Liver (tissue), 9 donors: ENCODE results near the gene ANP32B. TPM values are rescaled to one million over a fixed set of nuclear protein-coding genes. Genes with fewer than 3 reads are reported as not detected.

Experiments used
- DNase-seq: peaks from one replicate; pipeline ENCODE4 v3.0.0-alpha.2; 2017; ENCODE audit warnings: low spot score
- H3K27ac ChIP-seq, 2 donors: one replicate each; pipeline ENCODE4 v1.7.0; 2013; ENCODE audit warnings: inconsistent platforms in 2 of 2, low read length in 2 of 2, control low read depth in 1 of 2, low read depth in 1 of 2, mild to moderate bottlenecking in 1 of 2
- H3K27me3 ChIP-seq, 4 donors: one replicate each; pipeline versions ENCODE4 v1.6.1 to v1.7.0; 2013; ENCODE audit warnings: low read length in 3 of 4, inconsistent platforms in 1 of 4, mild to moderate bottlenecking in 1 of 4, moderate library complexity in 1 of 4; ENCODE audit not compliant: control insufficient read depth in 4 of 4, insufficient read depth in 4 of 4
- H3K36me3 ChIP-seq, 4 donors: one replicate each; pipeline versions ENCODE4 v1.6.1 to v1.7.0; 2013; ENCODE audit warnings: low read length in 3 of 4, mild to moderate bottlenecking in 3 of 4, low read depth in 1 of 4, moderate library complexity in 1 of 4; ENCODE audit not compliant: control insufficient read depth in 4 of 4, insufficient read depth in 3 of 4
- H3K4me1 ChIP-seq, 4 donors: one replicate each; pipeline versions ENCODE4 v1.6.1 to v1.7.0; 2013; ENCODE audit warnings: low read length in 3 of 4, mild to moderate bottlenecking in 3 of 4, moderate library complexity in 1 of 4; ENCODE audit not compliant: control insufficient read depth in 4 of 4, insufficient read depth in 4 of 4
- H3K4me3 ChIP-seq, 3 donors: one replicate each; pipeline versions ENCODE4 v1.6.1 to v1.7.0; 2013; ENCODE audit warnings: low read length in 3 of 3, control low read depth in 1 of 3, low read depth in 1 of 3, mild to moderate bottlenecking in 1 of 3
- H3K9ac ChIP-seq, 2 donors: one replicate each; pipeline ENCODE4 v1.7.0; 2013; ENCODE audit warnings: low read length in 2 of 2, mild to moderate bottlenecking in 2 of 2, moderate library complexity in 2 of 2, control low read depth in 1 of 2, low read depth in 1 of 2
- H3K9me3 ChIP-seq, 4 donors: one replicate each; pipeline versions ENCODE4 v1.6.1 to v1.7.0; 2013; ENCODE audit warnings: low read length in 3 of 4; ENCODE audit not compliant: control insufficient read depth in 4 of 4
- ATF3 ChIP-seq: IDR thresholded peaks from 2 replicates; pipeline ENCODE4 v1.6.1; 2016; ENCODE audit warnings: antibody characterized with exemption
- EGR1 ChIP-seq, 2 donors: IDR thresholded peaks; 2 replicates each; pipeline ENCODE4 v1.6.1; 2016 to 2018; ENCODE audit warnings: antibody characterized with exemption in 2 of 2, low read depth in 2 of 2
- FOXA1 ChIP-seq: IDR thresholded peaks from 2 replicates; pipeline ENCODE4 v1.6.1; 2016; ENCODE audit warnings: antibody characterized with exemption
- FOXA2 ChIP-seq: IDR thresholded peaks from 2 replicates; pipeline ENCODE4 v1.6.1; 2016; ENCODE audit warnings: antibody characterized with exemption
- GABPA ChIP-seq, 2 donors: IDR thresholded peaks in 1 of 2; conservative IDR thresholded peaks in 1 of 2; 2 replicates each; pipeline ENCODE4 v1.6.1; 2016; ENCODE audit warnings: antibody characterized with exemption in 2 of 2, mild to moderate bottlenecking in 1 of 2, moderate library complexity in 1 of 2
- HNF4A ChIP-seq, 2 donors: conservative IDR thresholded peaks; 2 replicates each; pipeline ENCODE4 v1.6.1; 2016; ENCODE audit warnings: antibody characterized with exemption in 2 of 2, mild to moderate bottlenecking in 2 of 2
- JUND ChIP-seq, 2 donors: IDR thresholded peaks; 2 replicates each; pipeline ENCODE4 v1.6.1; 2016; ENCODE audit warnings: antibody characterized with exemption in 2 of 2
- NR2F2 ChIP-seq: IDR thresholded peaks from 2 replicates; pipeline ENCODE4 v1.6.1; 2016; ENCODE audit warnings: antibody characterized with exemption
- RAD21 ChIP-seq, 2 donors: IDR thresholded peaks; 2 replicates each; pipeline ENCODE4 v1.6.1; 2016; ENCODE audit warnings: antibody characterized with exemption in 2 of 2, mild to moderate bottlenecking in 2 of 2
- REST ChIP-seq: IDR thresholded peaks from 2 replicates; pipeline ENCODE4 v1.6.1; 2016; ENCODE audit warnings: antibody characterized with exemption, mild to moderate bottlenecking
- RXRA ChIP-seq, 2 donors: IDR thresholded peaks; 2 replicates each; pipeline ENCODE4 v1.6.1; 2017 to 2018; ENCODE audit warnings: antibody characterized with exemption in 2 of 2, mild to moderate bottlenecking in 1 of 2
- SP1 ChIP-seq: IDR thresholded peaks from 2 replicates; pipeline ENCODE4 v1.6.1; 2018; ENCODE audit warnings: antibody characterized with exemption, mild to moderate bottlenecking
- TAF1 ChIP-seq: conservative IDR thresholded peaks from 2 replicates; pipeline ENCODE4 v1.6.1; 2016; ENCODE audit warnings: antibody characterized with exemption, mild to moderate bottlenecking
- WGBS: extraction: QIAGEN DNeasy Blood & Tissue Kit; methylation state at CpG from one replicate; pipeline ENCODE4 v1.1.7; 2013; 5-methylcytosine and 5-hydroxymethylcytosine counted together
- polyA plus RNA-seq, 2 donors: library from polyadenylated mRNA; stranded (reverse) in 1 of 2; unstranded in 1 of 2; fragments of 200-250 nt in 1 of 2; fragments of >200 nt in 1 of 2; fragmentation: Nextera tagmentation in 1 of 2; extraction: Ambion mirVana in 1 of 2; gene quantifications; one replicate each; pipeline versions ENCODE4 v1.2.1 to v1.2.3, GENCODE V29; 2013 to 2015
- total RNA-seq, 2 donors: library from RNA; depleted of rRNA; stranded (reverse); fragments of >200 nt; gene quantifications; one replicate each; pipeline ENCODE4 v1.2.3, GENCODE V29; 2014
- TF ChIP-seq, protein P1 (sequence below): IDR thresholded peaks from 2 replicates; pipeline ENCODE4 v1.6.1; 2016; ENCODE audit warnings: antibody characterized with exemption
- TF ChIP-seq, protein P2 (sequence below): fragments of 150-350 bp; IDR thresholded peaks from 2 replicates; pipeline ENCODE4 v1.5.1; 2017; ENCODE audit warnings: improper control_type of control experiment, low read depth, low read length; ENCODE audit not compliant: missing input control
- TF ChIP-seq, protein P3 (sequence below): IDR thresholded peaks from 2 replicates; pipeline ENCODE4 v1.6.1; 2016; ENCODE audit warnings: antibody characterized with exemption
- donor health status: healthy.
- donor health status: healthy.
- donor health status: healthy.
- donor health status: healthy.
- donor health status: healthy.

ANP32B gene
- total and polyA plus RNA-seq, 4 donors: 4.0 to 39.4 (median 27.0) TPM

GRCh38 chr9:98054376-98054951, 71.3 kb downstream of the ANP32B start:
- 95% methylated on average over 7 of the region's 7 CpGs for WGBS
- no peak for DNase-seq
- TF ChIP-seq TAF1 (no peak), NR2F2 (no peak), GABPA (IDR thresholded peaks at IDR 0.05 in 1 of 2, conservative IDR thresholded peaks at IDR 0.05 in 1 of 2) (no peak), RXRA (IDR thresholded peaks at IDR 0.05) (no peak), FOXA2 (no peak), ATF3 (no peak), EGR1 (IDR thresholded peaks at IDR 0.05; ENCODE audit: low read depth in 2 of 2) (no peak), JUND (IDR thresholded peaks at IDR 0.05) (no peak), FOXA1 (no peak), RAD21 (IDR thresholded peaks at IDR 0.05) (no peak)
- TF ChIP-seq, protein P1, sequence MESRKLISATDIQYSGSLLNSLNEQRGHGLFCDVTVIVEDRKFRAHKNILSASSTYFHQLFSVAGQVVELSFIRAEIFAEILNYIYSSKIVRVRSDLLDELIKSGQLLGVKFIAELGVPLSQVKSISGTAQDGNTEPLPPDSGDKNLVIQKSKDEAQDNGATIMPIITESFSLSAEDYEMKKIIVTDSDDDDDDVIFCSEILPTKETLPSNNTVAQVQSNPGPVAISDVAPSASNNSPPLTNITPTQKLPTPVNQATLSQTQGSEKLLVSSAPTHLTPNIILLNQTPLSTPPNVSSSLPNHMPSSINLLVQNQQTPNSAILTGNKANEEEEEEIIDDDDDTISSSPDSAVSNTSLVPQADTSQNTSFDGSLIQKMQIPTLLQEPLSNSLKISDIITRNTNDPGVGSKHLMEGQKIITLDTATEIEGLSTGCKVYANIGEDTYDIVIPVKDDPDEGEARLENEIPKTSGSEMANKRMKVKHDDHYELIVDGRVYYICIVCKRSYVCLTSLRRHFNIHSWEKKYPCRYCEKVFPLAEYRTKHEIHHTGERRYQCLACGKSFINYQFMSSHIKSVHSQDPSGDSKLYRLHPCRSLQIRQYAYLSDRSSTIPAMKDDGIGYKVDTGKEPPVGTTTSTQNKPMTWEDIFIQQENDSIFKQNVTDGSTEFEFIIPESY: no peak
- TF ChIP-seq, protein P2, sequence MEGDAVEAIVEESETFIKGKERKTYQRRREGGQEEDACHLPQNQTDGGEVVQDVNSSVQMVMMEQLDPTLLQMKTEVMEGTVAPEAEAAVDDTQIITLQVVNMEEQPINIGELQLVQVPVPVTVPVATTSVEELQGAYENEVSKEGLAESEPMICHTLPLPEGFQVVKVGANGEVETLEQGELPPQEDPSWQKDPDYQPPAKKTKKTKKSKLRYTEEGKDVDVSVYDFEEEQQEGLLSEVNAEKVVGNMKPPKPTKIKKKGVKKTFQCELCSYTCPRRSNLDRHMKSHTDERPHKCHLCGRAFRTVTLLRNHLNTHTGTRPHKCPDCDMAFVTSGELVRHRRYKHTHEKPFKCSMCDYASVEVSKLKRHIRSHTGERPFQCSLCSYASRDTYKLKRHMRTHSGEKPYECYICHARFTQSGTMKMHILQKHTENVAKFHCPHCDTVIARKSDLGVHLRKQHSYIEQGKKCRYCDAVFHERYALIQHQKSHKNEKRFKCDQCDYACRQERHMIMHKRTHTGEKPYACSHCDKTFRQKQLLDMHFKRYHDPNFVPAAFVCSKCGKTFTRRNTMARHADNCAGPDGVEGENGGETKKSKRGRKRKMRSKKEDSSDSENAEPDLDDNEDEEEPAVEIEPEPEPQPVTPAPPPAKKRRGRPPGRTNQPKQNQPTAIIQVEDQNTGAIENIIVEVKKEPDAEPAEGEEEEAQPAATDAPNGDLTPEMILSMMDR: no peak
- TF ChIP-seq, protein P3, sequence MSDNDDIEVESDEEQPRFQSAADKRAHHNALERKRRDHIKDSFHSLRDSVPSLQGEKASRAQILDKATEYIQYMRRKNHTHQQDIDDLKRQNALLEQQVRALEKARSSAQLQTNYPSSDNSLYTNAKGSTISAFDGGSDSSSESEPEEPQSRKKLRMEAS: no peak

GRCh38 chr9:98056269-98057137, 73.4 kb downstream of the ANP32B start, which contains the start of gene NANS:
TSS of gene NANS (plus strand) at chr9:98056732. CDS start at chr9:98056809, 77 bp downstream.
- under 1% methylated on average over 80 of the region's 80 CpGs for WGBS
- TF ChIP-seq NR2F2: no peak
- TF ChIP-seq TAF1: peak; percentile 79
- peak; percentile 9 to 67 for TF ChIP-seq HNF4A (conservative IDR thresholded peaks at IDR 0.05)
- TF ChIP-seq, protein P1: peak; percentile 86
- peak; percentile 70 for TF ChIP-seq REST
- TF ChIP-seq EGR1 (IDR thresholded peaks at IDR 0.05; ENCODE audit: low read depth in 2 of 2): peak in 1 of 2 donors; percentile 24
- no peak for TF ChIP-seq ATF3
- TF ChIP-seq FOXA2: no peak
- peak; percentile 60 for TF ChIP-seq SP1
- Histone ChIP-seq H3K27ac (peak within 1 kb of the TSS; percentile 87 to 88), H3K9me3 (no peaks in the 10 kb centered on the region), H3K4me1 (peaks cover 0 to 13% (median 3%) of the 10 kb centered on the region in 4 donors), H3K9ac (peak within 1 kb of the TSS; percentile 57 to 80), H3K27me3 (no peaks in the 10 kb centered on the region), H3K4me3 (peak within 1 kb of the TSS; percentile 77 to 87 (median 87)), H3K36me3 (peaks cover 0 to 5% (median 3%) of the 10 kb centered on the region in 4 donors)
- DNase-seq: peak; percentile 94

More at GRCh38 chr9:98054376-98054951, 71.3 kb downstream of the ANP32B start:
- Histone ChIP-seq H3K9me3 (no peaks in the 10 kb centered on the region), H3K4me1 (peaks cover 0 to 13% (median 3%) of the 10 kb centered on the region in 4 donors), H3K9ac (no peak overlapping the region), H3K36me3 (no peaks in the 10 kb centered on the region), H3K27me3 (no peaks in the 10 kb centered on the region), H3K27ac (no peak overlapping the region), H3K4me3 (no peak overlapping the region)
